ENCODE results near the gene G3BP1. TPM values are rescaled to one million over a fixed set of nuclear protein-coding genes. Genes with fewer than 3 reads are reported as not detected.

Gene G3BP1
- total RNA-seq, 1 experiment from 2014 or later: 157 TPM

Other genes starting within 250 kb of the G3BP1 start
- gene FAT2, start 180.6 kb upstream of the G3BP1 start, total RNA-seq (2014; rRNA removed): not detected in 2 replicates
- gene SPARC, start 85.0 kb upstream of the G3BP1 start, total RNA-seq (2014; rRNA removed): 0.86 and 2.7 TPM in 2 replicates
- gene ATOX1, start 13.3 kb upstream of the G3BP1 start, total RNA-seq (2014; rRNA removed): 81.4 and 122 TPM in 2 replicates
- gene GLRA1, start 152.9 kb downstream of the G3BP1 start, total RNA-seq (2014; rRNA removed): not detected in 2 replicates

Data from PC-3 (cell line).